NCI-H146 (cell line): Measurements from ENCODE around the gene MZT2A.
"Not testable (repeated sequence)": the region's sequence is repeated elsewhere in the genome, so short reads cannot be mapped to it uniquely, and the experiment has no call there.

Experiments used
- DNase-seq: peaks from one replicate; lab custom pipeline; 2025; lab: John Stamatoyannopoulos, UW

The MZT2A gene

DNA sequence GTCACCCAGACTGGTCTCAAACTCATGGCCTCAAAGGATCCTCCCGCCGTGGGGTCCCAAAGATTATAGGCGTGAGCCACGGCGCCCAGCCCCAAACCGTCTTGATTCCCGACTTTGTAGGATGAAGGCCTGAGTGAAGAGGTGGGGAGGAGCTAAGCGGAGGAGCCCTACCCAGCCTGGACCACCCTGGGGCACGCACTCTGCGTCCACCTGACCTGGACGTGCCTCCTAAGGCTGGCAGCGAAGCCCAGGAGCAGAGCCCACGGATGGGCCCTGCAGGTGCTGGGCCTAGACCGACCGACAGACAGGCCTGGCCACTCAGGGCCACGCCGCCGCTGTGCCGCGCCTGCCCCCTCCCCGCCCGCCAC, 744 bp downstream of the MZT2A start:
- DNase-seq, result peak; percentile 45

DNA sequence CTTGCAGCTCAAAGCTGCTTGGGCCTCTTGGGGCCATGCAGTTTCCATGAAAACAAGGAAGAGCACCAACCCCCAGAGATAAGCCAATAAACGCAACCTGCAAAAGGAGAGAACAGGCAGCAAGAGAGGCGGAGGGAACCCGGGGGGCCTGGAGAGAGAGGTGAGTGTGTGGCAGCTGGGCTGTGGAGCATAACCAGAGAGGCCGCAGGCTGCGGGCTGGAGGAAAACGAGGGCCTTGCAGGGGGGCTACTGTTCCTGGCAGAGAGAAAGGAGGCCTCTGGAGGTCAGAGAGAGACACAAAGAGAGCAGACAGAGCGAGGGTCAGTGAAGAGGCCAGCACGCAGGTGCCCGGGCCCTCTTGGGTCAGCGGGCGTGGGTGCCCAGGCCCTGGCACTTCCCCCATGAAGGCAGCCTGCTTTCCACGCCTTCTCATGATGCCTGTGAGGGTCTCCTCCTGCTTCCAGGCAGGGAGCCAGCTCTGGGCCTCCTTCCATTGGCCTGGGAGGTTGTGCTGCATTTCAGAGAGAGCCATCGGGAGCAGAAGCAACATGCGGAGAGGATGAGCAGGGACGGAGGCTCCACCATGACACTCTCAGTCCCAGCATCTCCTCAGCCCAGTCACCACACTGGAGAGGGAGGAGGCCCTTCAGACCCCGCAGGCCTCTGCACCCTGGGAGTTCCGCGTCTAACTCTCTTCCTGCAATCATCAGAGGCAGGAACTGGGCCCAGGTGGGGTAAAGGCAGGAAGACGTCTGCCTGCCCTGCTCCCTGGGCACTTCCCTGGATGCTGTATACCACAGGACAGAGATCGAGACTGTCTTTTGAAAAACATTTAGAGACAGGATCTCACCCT, 1.4 kb downstream of the MZT2A start:
- DNase-seq, result peak; percentile 42

DNA sequence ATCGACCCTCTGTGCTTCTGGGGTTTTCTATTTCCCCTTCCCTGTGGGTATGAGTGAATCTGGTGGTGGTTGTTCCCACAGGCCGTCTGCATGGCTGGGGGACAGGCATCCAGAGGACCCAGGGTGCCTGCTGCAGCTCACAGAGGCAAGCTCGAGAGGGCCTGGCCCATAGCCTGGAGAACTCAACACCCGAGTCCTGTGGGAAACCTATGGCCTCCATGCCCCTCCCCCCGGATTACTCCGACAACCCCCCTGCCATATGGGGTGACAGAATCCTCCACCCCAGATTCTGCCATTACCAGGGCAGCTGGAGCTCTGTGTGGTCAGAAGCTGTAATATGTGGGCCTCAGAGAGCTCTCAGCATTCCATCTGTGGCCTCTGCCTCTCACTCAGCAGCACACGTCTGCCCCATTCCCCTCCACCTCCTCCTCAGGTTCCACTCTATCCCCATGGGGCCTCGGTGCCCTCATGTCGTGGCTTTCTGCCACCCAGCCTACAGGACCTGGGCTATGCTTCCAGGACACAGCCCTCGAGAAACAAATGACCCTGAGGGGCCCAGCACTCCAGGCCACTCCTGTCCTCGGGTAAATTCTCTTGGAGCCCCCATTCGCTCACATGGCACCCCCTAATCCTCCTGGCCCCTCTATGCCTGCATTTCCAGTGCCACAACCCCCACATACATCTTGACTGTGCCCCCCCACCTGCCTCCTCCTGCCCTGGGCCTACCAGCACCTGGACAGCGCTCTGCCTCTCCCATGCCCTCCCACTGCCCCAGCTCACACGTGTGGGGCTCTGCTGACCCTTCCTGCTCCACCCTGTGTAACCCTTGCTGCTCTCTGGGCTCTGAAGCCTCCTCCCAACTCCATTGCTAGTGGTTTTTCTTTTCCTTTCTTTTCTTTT, 3.6 kb downstream of the MZT2A start:
- DNase-seq, result no peak

DNA sequence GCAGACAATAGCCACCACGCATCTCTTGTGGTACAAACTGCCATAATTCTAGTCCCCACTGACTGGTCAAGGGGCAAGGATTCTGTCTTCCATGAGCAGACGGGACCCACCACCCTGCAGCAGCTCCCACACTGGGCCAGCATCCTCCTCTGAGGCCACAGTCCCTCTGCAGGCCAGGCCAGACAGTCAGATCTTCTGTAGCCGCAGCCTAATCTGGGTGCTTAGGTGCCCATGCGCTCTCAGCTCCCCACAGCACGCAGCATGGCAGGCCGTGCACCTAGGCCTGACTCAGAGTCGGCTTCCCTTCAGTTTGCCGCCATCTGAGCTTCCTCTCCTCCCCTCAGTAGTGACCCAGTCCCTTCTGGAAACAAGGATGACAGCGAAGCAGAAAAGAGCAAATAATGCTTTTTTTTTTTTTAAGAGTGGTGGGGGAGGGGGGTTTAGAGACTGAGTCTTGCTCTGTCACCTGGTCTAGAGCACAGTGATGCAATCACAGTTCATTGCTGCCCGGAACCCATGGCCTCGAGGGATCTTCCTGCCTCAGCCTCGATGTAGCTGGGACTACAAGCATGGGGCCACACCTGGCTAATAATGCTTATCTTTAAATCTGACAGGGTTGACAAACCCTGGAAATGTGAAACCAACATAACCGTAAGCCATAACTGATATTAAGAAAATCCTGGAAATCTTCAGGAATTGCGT, 5.8 kb downstream of the MZT2A start:
- not testable (repeated sequence) for DNase-seq

DNA sequence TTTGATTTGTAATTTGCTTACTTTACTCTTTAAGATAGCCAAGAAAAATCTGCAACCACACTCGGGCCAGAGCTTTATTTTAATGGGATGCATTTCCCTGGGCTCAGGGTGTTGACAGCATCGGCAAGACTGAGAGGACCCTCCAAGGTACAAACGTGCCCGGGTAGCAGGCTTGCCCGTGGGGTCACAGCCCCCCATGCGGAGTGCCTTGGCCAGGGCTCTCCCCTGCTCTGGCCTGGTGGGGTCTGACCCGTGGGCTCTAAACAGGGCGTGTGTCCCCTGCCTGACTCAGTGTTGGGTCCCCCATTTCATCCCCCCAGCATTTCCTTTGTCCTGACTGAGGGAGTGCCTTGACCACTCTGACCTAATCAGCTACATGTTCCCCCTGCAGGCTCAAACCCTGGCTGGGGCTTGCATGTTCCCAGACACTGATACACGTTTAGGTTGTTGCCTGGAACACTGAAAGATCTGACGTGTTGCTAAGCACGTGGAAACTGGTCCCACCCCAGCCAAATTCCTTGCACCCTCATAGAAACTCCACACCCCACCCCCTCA, 7.2 kb downstream of the MZT2A start:
- not testable (repeated sequence) for DNase-seq

DNA sequence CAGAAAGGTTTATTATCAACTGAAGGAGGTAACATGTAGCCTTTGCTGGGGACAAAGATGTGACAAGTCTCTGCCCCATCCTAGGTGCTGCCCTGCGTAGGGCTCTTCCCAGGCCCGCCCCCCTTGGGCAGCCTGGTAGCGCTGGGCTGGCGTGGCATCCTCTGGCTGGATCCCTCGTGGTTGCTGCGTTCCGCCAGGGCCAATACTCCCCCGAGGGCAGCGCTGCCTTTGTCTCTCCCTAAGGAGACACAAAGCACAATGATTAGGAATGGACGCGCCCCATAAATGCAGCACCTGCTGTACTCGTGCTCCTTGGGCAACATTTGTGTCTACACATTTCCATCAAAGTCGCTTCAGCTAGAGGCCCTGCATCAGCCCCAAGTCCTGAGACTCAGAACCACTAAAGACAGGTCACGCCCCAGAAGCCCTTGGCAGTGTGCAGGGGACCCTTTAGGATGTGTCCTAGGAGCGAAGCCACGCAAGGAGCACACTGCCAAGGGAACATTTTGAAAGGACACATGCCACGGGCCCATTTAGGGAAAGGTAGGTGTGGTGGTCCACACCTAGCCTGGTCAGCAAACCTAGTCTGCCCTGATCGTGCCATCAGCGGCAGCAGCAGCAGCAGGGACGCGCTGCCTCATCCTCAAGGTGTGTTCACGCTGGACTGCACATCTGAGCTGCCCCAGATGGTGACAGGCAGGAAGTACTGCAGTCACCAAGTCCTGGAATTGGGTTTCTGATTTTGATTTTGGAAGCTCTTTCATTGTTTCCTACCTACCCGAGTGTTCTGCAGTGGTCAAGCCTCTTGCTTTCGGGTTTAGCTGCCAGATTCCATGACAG, 8.0 kb downstream of the MZT2A start:
- not testable (repeated sequence) for DNase-seq

DNA sequence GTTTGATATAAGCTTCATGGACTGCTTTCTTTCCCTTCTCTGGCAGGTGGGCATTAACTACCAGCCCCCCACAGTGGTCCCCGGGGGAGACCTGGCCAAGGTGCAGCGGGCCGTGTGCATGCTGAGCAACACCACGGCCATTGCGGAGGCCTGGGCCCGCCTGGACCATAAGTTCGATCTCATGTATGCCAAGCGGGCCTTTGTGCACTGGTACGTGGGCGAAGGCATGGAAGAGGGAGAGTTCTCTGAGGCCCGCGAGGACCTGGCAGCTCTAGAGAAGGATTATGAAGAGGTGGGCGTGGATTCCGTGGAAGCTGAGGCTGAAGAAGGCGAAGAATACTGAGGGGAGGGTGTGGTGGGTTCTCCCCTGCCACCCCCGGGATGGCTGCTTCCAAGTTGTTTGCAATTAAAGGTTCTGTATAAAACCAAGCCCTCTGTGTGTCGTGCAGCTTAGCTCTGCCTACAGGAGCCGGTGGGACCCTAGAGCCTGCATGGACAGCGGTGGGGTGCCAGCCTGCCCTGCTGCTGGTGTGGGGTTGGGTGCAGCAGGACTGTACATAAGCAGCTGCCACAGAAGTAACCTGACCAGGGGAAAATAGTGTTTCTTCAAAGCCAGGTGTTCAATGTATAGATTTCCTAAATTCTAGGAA, 9.6 kb downstream of the MZT2A start:
- DNase-seq, result not testable (repeated sequence)

DNA sequence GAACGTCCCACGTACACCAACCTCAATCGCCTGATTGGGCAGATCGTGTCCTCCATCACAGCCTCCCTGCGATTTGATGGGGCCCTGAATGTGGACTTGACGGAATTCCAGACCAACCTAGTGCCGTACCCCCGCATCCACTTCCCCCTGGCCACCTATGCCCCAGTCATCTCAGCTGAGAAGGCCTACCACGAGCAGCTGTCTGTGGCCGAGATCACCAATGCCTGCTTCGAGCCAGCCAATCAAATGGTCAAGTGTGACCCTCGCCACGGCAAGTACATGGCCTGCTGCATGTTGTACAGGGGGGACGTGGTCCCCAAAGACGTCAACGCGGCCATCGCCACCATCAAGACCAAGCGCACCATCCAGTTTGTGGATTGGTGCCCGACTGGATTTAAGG, 11.8 kb downstream of the MZT2A start:
- not testable (repeated sequence) for DNase-seq

DNA sequence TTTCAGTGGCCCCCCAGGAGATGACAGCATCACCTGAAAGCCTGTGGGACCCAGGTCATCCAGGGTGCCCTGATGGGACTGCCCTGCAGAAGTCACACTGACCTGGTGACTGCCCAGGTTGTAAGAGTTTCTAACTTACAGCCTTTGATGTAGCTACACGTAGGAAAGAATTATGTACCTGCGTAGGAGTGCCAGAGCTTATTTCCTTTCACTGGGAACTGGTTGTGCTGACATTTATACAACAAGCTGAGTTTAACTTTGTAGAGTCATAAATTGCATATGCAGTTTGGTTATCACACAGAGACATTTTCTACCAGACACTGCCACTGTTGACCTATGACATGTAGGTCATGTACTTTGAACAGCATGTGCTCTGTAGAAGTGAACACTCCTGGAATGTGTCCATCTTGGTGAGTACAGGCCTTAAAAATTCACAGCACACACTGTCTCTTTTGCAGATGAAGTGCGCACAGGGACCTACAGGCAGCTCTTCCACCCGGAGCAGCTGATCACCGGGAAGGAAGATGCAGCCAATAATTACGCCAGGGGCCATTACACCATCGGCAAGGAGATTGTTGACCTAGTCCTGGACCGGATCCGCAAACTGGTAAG, 13.2 kb downstream of the MZT2A start:
- DNase-seq, result not testable (repeated sequence)

DNA sequence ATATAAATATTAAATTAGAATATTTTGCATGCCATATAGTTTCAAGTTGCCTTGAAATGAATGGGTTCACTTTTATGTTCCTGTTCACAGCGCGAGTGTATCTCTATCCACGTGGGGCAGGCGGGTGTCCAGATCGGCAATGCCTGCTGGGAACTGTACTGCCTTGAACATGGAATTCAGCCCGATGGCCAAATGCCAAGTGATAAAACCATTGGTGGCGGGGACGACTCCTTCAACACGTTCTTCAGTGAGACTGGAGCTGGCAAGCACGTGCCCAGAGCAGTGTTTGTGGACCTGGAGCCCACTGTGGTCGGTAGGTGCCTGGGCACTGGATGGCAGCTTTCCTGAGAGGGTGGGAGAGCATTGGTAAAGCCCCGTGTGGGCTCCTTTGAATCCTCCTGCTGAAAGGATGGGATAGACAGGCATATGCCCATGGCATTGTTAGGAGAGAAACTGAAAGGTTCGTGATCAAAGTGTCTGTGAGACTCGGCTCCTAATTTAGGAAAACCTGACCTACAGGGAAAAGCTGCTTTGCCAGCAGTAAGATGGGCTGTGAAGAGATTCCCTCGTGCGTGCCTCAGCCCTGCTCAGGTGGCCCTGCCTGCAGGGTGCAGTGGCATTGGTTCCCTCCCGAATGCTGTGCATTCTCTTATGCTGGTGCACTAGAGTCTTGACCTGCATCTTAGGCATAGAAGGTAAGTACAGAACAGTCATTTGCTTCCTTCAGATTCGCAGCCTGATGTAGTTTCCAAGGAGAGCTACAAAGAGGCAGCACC, 13.9 kb downstream of the MZT2A start:
- not testable (repeated sequence) for DNase-seq

DNA sequence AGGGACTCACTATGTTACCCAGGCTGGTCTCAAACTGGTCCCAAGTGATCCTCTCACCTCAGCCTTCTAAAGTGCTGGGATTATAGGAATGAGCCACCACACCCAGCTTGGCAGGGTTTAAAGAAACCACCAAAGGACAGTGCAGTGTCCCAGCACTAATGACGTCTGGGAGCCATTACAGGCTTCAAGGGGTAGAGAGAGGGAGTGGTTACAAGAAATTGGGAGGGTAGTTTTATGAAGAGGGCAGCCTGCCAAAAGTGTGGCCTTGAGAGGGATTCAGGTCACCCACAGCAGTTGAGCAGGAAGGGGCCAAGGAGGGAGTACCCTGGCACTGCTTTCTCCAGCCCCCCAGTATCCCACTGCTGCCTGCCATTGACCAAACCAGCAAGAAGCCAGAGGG, 15.0 kb downstream of the MZT2A start:
- not testable (repeated sequence) for DNase-seq

DNA sequence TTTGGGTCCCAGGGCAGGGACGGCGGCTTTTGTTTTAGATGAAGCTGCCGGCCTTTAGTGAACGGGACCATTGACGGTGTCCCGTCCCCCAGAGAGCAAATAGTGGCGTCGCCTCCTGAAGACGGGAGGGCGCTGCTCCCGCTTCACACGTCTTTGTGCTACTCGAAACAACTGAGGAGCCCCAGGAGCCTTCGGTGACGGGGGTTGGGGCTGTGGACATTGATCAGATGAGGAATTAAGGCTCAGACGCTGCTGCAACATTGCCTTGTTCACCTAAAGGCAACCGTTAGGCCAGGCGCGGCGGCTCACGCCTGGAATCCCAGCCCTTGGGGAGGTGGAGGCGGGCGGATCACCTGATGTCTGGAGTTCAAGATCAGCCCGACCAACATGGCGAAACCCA, 15.8 kb downstream of the MZT2A start:
- not testable (repeated sequence) for DNase-seq

DNA sequence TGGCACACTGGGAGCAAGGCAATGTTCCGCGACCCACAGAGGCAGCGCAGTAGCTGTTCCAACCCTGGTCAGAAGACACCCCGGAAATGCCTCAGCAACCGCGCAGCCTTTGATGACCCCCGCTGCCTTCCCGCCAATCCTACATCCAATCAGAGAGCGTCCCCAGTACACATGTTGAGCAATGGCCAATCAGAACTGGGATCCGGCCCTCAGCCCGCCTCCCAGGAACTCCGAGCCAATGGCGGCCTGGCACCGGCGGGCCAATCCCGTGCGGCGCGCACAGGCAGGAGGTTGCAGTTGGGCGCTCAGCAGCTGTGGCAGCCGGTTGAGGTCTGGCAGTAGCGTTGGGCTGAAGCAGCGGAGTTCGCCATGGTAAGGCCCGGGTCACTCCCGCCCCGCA, 16.4 kb downstream of the MZT2A start, which contains the start of gene TUBA3D:
Gene TUBA3D, plus strand, starts transcription at position 289 of the 400 bp plus-strand sequence. Its CDS starts 81 bp downstream, at position 370.
- no peak for DNase-seq

DNA sequence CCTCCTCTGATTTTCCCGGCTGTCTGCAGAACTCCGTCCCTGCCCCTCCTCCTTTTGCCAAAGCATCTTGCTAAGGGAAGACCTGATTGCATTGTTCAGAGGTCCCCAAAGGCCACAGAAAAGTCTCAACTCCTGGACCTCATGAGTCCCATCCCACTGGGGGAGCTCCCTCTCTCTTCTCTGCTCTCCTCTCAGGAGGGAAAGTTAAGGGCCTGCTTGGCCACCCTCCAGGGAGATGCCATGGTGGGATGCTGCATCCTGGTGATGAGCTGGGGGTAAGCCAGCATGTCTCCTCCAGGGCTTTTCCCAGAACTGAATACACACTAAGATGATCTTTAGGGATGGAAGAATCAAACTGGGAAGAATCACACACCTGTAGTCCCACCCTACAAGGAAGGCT, 18.9 kb downstream of the MZT2A start:
- DNase-seq, result not testable (repeated sequence)

DNA sequence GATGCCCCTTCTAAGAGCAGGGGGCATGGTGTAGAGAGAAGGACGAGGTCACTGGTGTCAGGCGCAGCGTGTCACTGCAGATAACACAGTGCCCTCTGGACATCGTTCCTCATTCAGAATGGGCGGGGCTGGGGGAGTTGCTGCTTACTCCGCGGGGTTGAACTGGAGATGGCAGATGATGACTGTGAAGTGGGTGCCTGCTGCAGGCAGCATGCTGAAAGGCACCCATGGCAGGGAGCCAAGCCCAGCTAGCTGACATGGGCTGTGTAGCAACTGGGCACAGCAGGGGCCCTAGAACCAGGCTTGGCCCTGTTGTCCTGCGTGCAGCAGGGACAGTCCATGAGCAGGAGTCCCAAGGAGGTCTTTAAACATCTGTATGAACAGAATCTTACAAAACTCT, 20.6 kb downstream of the MZT2A start:
- DNase-seq, result not testable (repeated sequence)

DNA sequence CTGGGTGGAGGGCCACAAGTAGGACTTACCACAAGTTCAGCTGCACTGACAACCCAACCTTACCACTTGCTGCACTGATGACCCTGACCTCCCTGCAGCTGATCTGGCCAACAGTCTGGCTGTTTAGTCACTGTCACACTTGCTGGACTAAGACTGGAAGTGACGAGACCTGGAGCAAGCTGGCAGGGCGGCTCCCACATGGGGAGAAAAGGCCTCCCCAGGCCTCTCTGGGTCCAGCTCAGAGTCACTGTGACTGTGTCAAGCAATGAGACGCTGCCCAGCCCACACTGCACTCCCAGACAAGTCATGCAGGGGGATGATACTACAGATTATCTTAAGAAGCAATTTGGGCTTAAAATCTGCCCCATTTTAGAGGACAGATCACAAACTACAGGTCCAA, 21.3 kb downstream of the MZT2A start:
- DNase-seq, result not testable (repeated sequence)

DNA sequence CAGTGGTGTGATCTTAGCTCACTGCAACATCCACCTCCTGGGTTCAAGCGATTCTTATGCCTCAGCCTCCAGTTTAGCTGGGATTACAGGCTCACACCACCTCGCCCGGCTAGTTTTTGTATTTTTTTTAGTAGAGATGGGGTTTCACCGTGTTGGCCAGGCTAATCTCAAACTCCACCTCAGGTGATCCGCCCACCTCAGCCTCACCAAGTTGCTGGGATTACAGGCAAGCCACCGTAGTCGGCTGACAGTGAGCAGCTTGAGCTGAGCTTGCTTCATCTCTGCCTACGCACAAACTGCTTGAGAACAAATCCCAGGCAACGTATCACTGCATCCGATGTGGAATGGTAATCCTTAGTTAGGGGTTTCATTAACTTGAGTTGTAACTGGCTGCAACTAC, 24.5 kb downstream of the MZT2A start:
- not testable (repeated sequence) for DNase-seq

DNA sequence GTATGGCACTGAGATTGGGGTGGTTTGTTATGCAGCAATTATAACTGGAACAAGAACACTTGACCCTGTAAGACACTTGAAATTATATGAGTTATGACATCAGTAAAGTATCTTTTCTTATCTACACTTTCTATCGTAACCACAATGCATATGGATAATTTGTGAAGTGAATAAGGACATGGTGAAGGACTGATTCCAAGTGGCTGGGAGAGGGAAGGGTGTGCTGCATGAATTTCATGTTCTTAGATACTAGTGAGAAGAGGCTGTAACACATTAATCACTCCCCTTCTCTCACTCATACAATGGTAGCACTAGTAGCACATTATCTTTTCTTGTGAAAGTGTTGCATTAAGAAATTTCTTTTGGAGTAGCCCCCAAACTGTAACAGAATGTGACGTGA, 37.3 kb downstream of the MZT2A start:
- DNase-seq, result not testable (repeated sequence)
